IMR-90 (cell line): Measurements from ENCODE around the gene SRRM4. TPM values are rescaled to one million over a fixed set of nuclear protein-coding genes. Genes with fewer than 3 reads are reported as not detected.

ENCODE experiments used
- ATAC-seq: fragments of 200-7000 bp; cut with Tn5 transposase; 2 replicates; pipeline ENCODE4 v1.9.1; 2020; ENCODE audit warnings: low read depth, mild to moderate bottlenecking, moderate library complexity
- BruUV-seq: library from RNA; stranded (reverse); fragments of 400-500 nt; replicated peaks from 2 replicates; lab custom pipeline; 2021; lab: Mats Ljungman, UMichigan
- CTCF ChIA-PET: fragments of 300-600 bp; formaldehyde crosslinking; extraction: SDS; loops from one replicate; lab custom pipeline; 2021; ENCODE audit warnings: antibody characterized with exemption; lab: Yijun Ruan, JAX
- POLR2A ChIA-PET: fragments of 300-600 bp; sonication (Branson Sonifier 250); formaldehyde crosslinking; loops from one replicate; lab custom pipeline; 2022; ENCODE audit warnings: antibody characterized with exemption; ENCODE audit not compliant: unreplicated experiment; lab: Charles Lee
- DNase-seq: peaks from one replicate; pipeline ENCODE4 v3.0.0; 2013
- H2AFZ ChIP-seq: replicated peaks from 2 replicates; pipeline ENCODE3; 2013; ENCODE audit warnings: low read length, mild to moderate bottlenecking; ENCODE audit not compliant: poor library complexity
- H2AK5ac ChIP-seq: 2 replicates; pipeline ENCODE4 v1.6.1; 2013; ENCODE audit warnings: low read depth, low read length, inconsistent platforms
- H2AK9ac ChIP-seq: replicated peaks from 2 replicates; pipeline ENCODE3; 2013; ENCODE audit warnings: mild to moderate bottlenecking, low read depth, low read length, moderate library complexity; ENCODE audit not compliant: poor library complexity
- H2BK120ac ChIP-seq: 2 replicates; pipeline ENCODE4 v1.6.1; 2013; ENCODE audit warnings: low read depth, low read length, inconsistent platforms
- H2BK15ac ChIP-seq: 3 replicates; pipeline ENCODE4 v1.6.1; 2013; ENCODE audit warnings: low read depth, low read length, inconsistent platforms
- H2BK20ac ChIP-seq: 2 replicates; pipeline ENCODE4 v1.6.1; 2013; ENCODE audit warnings: low read depth, mild to moderate bottlenecking, inconsistent platforms, low read length, moderate library complexity
- H2BK5ac ChIP-seq: 2 replicates; pipeline ENCODE4 v1.6.1; 2013; ENCODE audit warnings: mild to moderate bottlenecking, low read depth, low read length, inconsistent platforms; ENCODE audit not compliant: poor library complexity, severe bottlenecking
- H3K14ac ChIP-seq: replicated peaks from 2 replicates; pipeline ENCODE4 v1.6.1; 2013; ENCODE audit warnings: low read depth, low read length, inconsistent platforms
- H3K18ac ChIP-seq: 2 replicates; pipeline ENCODE4 v1.6.1; 2013; ENCODE audit warnings: low read depth, low read length, control low read depth
- H3K23ac ChIP-seq: 2 replicates; pipeline ENCODE4 v1.6.1; 2013; ENCODE audit warnings: low read depth, low read length, inconsistent platforms
- H3K27ac ChIP-seq: 2 replicates; pipeline ENCODE4 v1.5.1; 2013; ENCODE audit warnings: mild to moderate bottlenecking, control low read depth, low read length; ENCODE audit not compliant: insufficient read depth
- H3K27me3 ChIP-seq: 2 replicates; pipeline ENCODE4 v1.6.1; 2013; ENCODE audit warnings: low read length; ENCODE audit not compliant: control insufficient read depth, insufficient read depth
- H3K36me3 ChIP-seq: 2 replicates; pipeline ENCODE4 v1.6.1; 2013; ENCODE audit warnings: low read length, mixed read lengths; ENCODE audit not compliant: control insufficient read depth, insufficient read depth
- H3K4ac ChIP-seq: 2 replicates; pipeline ENCODE4 v1.6.1; 2013; ENCODE audit warnings: low read depth, low read length, inconsistent platforms
- H3K4me1 ChIP-seq: 2 replicates; pipeline ENCODE4 v1.6.1; 2013; ENCODE audit warnings: low read length, mixed read lengths; ENCODE audit not compliant: control insufficient read depth, insufficient read depth
- H3K4me2 ChIP-seq: 2 replicates; pipeline ENCODE4 v1.6.1; 2013; ENCODE audit warnings: low read depth, mild to moderate bottlenecking, control low read depth, low read length, moderate library complexity
- H3K4me3 ChIP-seq: 2 replicates; pipeline ENCODE4 v1.5.1; 2013; ENCODE audit warnings: low read depth, mild to moderate bottlenecking, control low read depth, low read length, moderate library complexity; ENCODE audit not compliant: insufficient read depth
- H3K56ac ChIP-seq: 2 replicates; pipeline ENCODE4 v1.6.1; 2013; ENCODE audit warnings: low read length, inconsistent platforms; ENCODE audit not compliant: insufficient read depth; ENCODE audit errors: extremely low read depth
- H3K79me1 ChIP-seq, 2 experiments: 2 replicates each; pipeline ENCODE4 v1.6.1; 2013; ENCODE audit warnings: low read length in 2 of 2, inconsistent platforms in 1 of 2, low read depth in 1 of 2
- H3K9ac ChIP-seq: 2 replicates; pipeline ENCODE4 v1.6.1; 2013; ENCODE audit warnings: low read depth, low read length, control low read depth
- H3K9me1 ChIP-seq: 2 replicates; pipeline ENCODE4 v1.6.1; 2013; ENCODE audit warnings: low read length, inconsistent platforms; ENCODE audit not compliant: insufficient read depth
- H3K9me3 ChIP-seq: 2 replicates; pipeline ENCODE4 v1.6.1; 2013; ENCODE audit warnings: low read length; ENCODE audit not compliant: control insufficient read depth, insufficient read depth
- H4K20me1 ChIP-seq: 2 replicates; pipeline ENCODE4 v1.6.1; 2013; ENCODE audit warnings: low read length, inconsistent platforms; ENCODE audit not compliant: insufficient read depth
- H4K5ac ChIP-seq: 2 replicates; pipeline ENCODE4 v1.6.1; 2013; ENCODE audit warnings: mild to moderate bottlenecking, low read depth, low read length, control low read depth
- H4K8ac ChIP-seq, 2 experiments: 2 replicates each; pipeline ENCODE4 v1.6.1; 2013; ENCODE audit warnings: low read depth in 2 of 2, low read length in 2 of 2, control low read depth in 1 of 2, inconsistent platforms in 1 of 2
- H4K91ac ChIP-seq: 2 replicates; pipeline ENCODE4 v1.6.1; 2013; ENCODE audit warnings: low read depth, low read length, inconsistent platforms; ENCODE audit not compliant: insufficient read depth
- CTCF ChIP-seq: conservative IDR thresholded peaks from 2 replicates; pipeline ENCODE4 v1.5.1; 2012; ENCODE audit warnings: mild to moderate bottlenecking, low read depth, low read length, improper control_type of control experiment
- MXI1 ChIP-seq: IDR thresholded peaks from 2 replicates; pipeline ENCODE4 v1.6.1; 2012; ENCODE audit warnings: low read depth, mild to moderate bottlenecking, low read length, moderate library complexity, borderline replicate concordance
- POLR2A ChIP-seq: IDR thresholded peaks from 2 replicates; pipeline ENCODE4 v1.6.1; 2012; ENCODE audit warnings: mild to moderate bottlenecking, low read depth, low read length
- WGBS, 2 experiments: methylation state at CpG; one replicate each; pipeline versions ENCODE4 v1.1.5 to v1.1.7; 2013; ENCODE audit warnings: missing lambda C conversion rate in 2 of 2; ENCODE audit not compliant: insufficient read length in 1 of 2; ENCODE audit errors: extremely low coverage in 2 of 2; 5-methylcytosine and 5-hydroxymethylcytosine counted together
- dilution Hi-C: fragments of 300-500 bp; cut with HindIII; formaldehyde crosslinking; loops from one replicate; pipeline ENCODE4 v1.14.3; 2018; ENCODE audit warnings: low sequenced_read_pairs; ENCODE audit not compliant: unreplicated experiment
- in situ Hi-C: fragments of 300-500 bp; cut with MboI; formaldehyde crosslinking; loops from 3 replicates; pipeline ENCODE4 v1.14.3; 2019; ENCODE audit warnings: low sequenced_read_pairs, inconsistent platforms, mixed read lengths
- intact Hi-C: fragments of 100-400 bp; cut with micrococcal nuclease; formaldehyde crosslinking; loops from 2 replicates; pipeline ENCODE4 v1.10.0; 2022
- polyA plus RNA-seq, 3 experiments: library from polyadenylated mRNA; depleted of rRNA; stranded (reverse); fragments of >200 nt; gene quantifications; 2 replicates each; pipeline ENCODE4 v1.2.3, GENCODE V29; 2012; ENCODE audit warnings: low replicate concordance in 1 of 3
- total RNA-seq: library from RNA; depleted of rRNA; stranded (reverse); fragments of >200 nt; gene quantifications from 2 replicates; pipeline ENCODE4 v1.2.3, GENCODE V29; 2012

The SRRM4 gene
- total and polyA plus RNA-seq, 2 of the 4 experiments (the other 2 are of a cell fraction) = not detected

GRCh38 chr12:119151445-119152026 is 170.2 kb downstream of the SRRM4 start:
- H3K4ac ChIP-seq = no peak overlapping the region
- TF ChIP-seq CTCF (no peak), MXI1 (no peak), POLR2A (no peak)
- H4K91ac ChIP-seq = no peak overlapping the region
- H3K23ac ChIP-seq = no peak overlapping the region
- BruUV-seq = no TSS peak
- H3K14ac ChIP-seq = no peak overlapping the region
- H2AK9ac ChIP-seq = no peak overlapping the region
- no peak overlapping the region for H3K56ac ChIP-seq
- no peak overlapping the region for H3K9ac ChIP-seq
- POLR2A ChIA-PET = no interaction called here
- H2BK15ac ChIP-seq = no peak overlapping the region
- no peaks in the 10 kb centered on the region for H3K4me1 ChIP-seq
- 0 out of 2 replicates have a peak, but pooled peaks cover 2% of the 10 kb centered on the region for H3K9me3 ChIP-seq
- CTCF ChIA-PET = no interaction called here
- intact Hi-C loops (no loop called here), dilution Hi-C loops (no loop called here), in situ Hi-C loops (no loop called here)
- no peaks in the 10 kb centered on the region for H3K9me1 ChIP-seq
- ATAC-seq (no peak), DNase-seq (no peak)
- H4K5ac ChIP-seq = no peak overlapping the region
- H2AFZ ChIP-seq = no peak overlapping the region
- H3K4me2 ChIP-seq = no peak overlapping the region
- no peaks in the 10 kb centered on the region for H3K36me3 ChIP-seq
- no peak overlapping the region for H3K18ac ChIP-seq
- no peak overlapping the region for H3K27ac ChIP-seq
- no peak overlapping the region for H4K8ac ChIP-seq
- H2BK20ac ChIP-seq = no peak overlapping the region
- H3K4me3 ChIP-seq = no peak overlapping the region
- H3K79me1 ChIP-seq = no peaks in the 10 kb centered on the region
- WGBS, 2 experiments = no CpG with 5 or more reads among the region's 1 CpG
- H2BK5ac ChIP-seq = no peak overlapping the region
- no peak overlapping the region for H2AK5ac ChIP-seq
- H3K27me3 ChIP-seq = 0 out of 2 replicates have a peak, but pooled peaks cover 2% of the 10 kb centered on the region
- H2BK120ac ChIP-seq = no peak overlapping the region
- no peaks in the 10 kb centered on the region for H4K20me1 ChIP-seq
